HEK293 (cell line): ENCODE measurements around the gene METTL17.

Experiments used
- CTCF ChIA-PET: fragments of 350-600 bp; formaldehyde crosslinking; extraction: SDS; loops from one replicate; lab custom pipeline; 2021; ENCODE audit warnings: antibody characterized with exemption; lab: Yijun Ruan, JAX
- POLR2A ChIA-PET: fragments of 300-600 bp; formaldehyde crosslinking; extraction: SDS; loops from one replicate; lab custom pipeline; 2020; ENCODE audit warnings: antibody characterized with exemption, inconsistent platforms; lab: Yijun Ruan, JAX
- H3K27ac ChIP-seq: fragments of 200-500 bp; sonication (Bioruptor generic); 2 replicates; pipeline ENCODE4 v1.5.1; 2014; ENCODE audit warnings: low read depth, low read length, control low read depth, inconsistent platforms; ENCODE audit errors: extremely low read depth
- H3K36me3 ChIP-seq, 2 experiments: fragments of 200-500 bp in 1 of 2; sonication (Bioruptor generic) in 1 of 2; 1 replicate in 1 of 2; 2 replicates in 1 of 2; pipeline ENCODE4 v1.5.1; 2014 to 2017; ENCODE audit warnings: inconsistent platforms in 2 of 2, low read length in 2 of 2; ENCODE audit not compliant: control insufficient read depth in 2 of 2, insufficient read depth in 1 of 2
- H3K4me1 ChIP-seq: fragments of 200-500 bp; sonication (Bioruptor generic); 2 replicates; pipeline ENCODE4 v1.5.1; 2014; ENCODE audit warnings: mild to moderate bottlenecking, low read length, inconsistent platforms; ENCODE audit not compliant: control insufficient read depth, insufficient read depth
- H3K4me3 ChIP-seq: 2 replicates; pipeline ENCODE4 v1.5.1; 2011; ENCODE audit warnings: low read depth, mild to moderate bottlenecking, control low read depth, low read length, moderate library complexity
- H3K9me3 ChIP-seq: fragments of 200-500 bp; sonication (Bioruptor generic); 2 replicates; pipeline ENCODE4 v1.5.1; 2014; ENCODE audit warnings: low read depth, low read length, inconsistent platforms; ENCODE audit not compliant: control insufficient read depth, insufficient read depth
- HOXD13 ChIP-seq: sonication (generic); formaldehyde crosslinking; IDR thresholded peaks from 2 replicates; pipeline ENCODE4 v1.8.0; 2022; ENCODE audit warnings: missing genetic modification reagents, borderline replicate concordance
- SETDB1 ChIP-seq: IDR thresholded peaks from one replicate; pipeline ENCODE4 v1.6.1; 2017; ENCODE audit warnings: mild to moderate bottlenecking, low read length, moderate library complexity, mixed read lengths; ENCODE audit not compliant: insufficient read length
- ZNF221 ChIP-seq: fragments of 450-650 bp; formaldehyde crosslinking; IDR thresholded peaks from 2 replicates; pipeline ENCODE4 v1.5.1; 2017; ENCODE audit warnings: missing biosample characterization, missing genetic modification characterization, borderline replicate concordance
- ZNF530 ChIP-seq: fragments of 450-650 bp; formaldehyde crosslinking; IDR thresholded peaks from 2 replicates; pipeline ENCODE4 v1.5.1; 2016; ENCODE audit warnings: low read depth, missing biosample characterization, missing genetic modification characterization
- ZNF548 ChIP-seq: fragments of 450-650 bp; formaldehyde crosslinking; IDR thresholded peaks from 2 replicates; pipeline ENCODE4 v1.5.1; 2016; ENCODE audit warnings: missing biosample characterization, missing genetic modification characterization
- ZNF654 ChIP-seq: fragments of 450-650 bp; formaldehyde crosslinking; IDR thresholded peaks from 2 replicates; pipeline ENCODE4 v1.5.1; 2016; ENCODE audit warnings: low read depth, missing biosample characterization, missing genetic modification characterization
- ZNF704 ChIP-seq: fragments of 450-650 bp; formaldehyde crosslinking; IDR thresholded peaks from 2 replicates; pipeline ENCODE4 v1.5.1; 2016; ENCODE audit warnings: missing biosample characterization, missing genetic modification characterization
- ZNF830 ChIP-seq: fragments of 450-650 bp; IDR thresholded peaks from 2 replicates; pipeline ENCODE4 v1.5.0; 2018; ENCODE audit warnings: missing biosample characterization, missing genetic modification characterization, low read depth, mild to moderate bottlenecking, moderate library complexity
- ZSCAN23 ChIP-seq: fragments of 450-650 bp; formaldehyde crosslinking; IDR thresholded peaks from 2 replicates; pipeline ENCODE4 v1.5.1; 2016; ENCODE audit warnings: missing biosample characterization, missing genetic modification characterization
- TF ChIP-seq, protein P1 (sequence below): fragments of 450-650 bp; formaldehyde crosslinking; IDR thresholded peaks from 2 replicates; pipeline ENCODE4 v1.5.1; 2017; ENCODE audit warnings: missing biosample characterization, missing genetic modification characterization
- TF ChIP-seq, protein P2 (sequence below): fragments of 450-650 bp; formaldehyde crosslinking; IDR thresholded peaks from 2 replicates; pipeline ENCODE4 v1.5.1; 2017; ENCODE audit warnings: missing biosample characterization, missing genetic modification characterization
- TF ChIP-seq, protein P3 (sequence below): fragments of 450-650 bp; formaldehyde crosslinking; IDR thresholded peaks from 2 replicates; pipeline ENCODE4 v1.5.1; 2017; ENCODE audit warnings: missing biosample characterization, missing genetic modification characterization
- TF ChIP-seq, protein P4 (sequence below): fragments of 450-650 bp; formaldehyde crosslinking; IDR thresholded peaks from 2 replicates; pipeline ENCODE4 v1.5.1; 2016; ENCODE audit warnings: missing biosample characterization, missing genetic modification characterization, low read depth

METTL17 gene

DNA sequence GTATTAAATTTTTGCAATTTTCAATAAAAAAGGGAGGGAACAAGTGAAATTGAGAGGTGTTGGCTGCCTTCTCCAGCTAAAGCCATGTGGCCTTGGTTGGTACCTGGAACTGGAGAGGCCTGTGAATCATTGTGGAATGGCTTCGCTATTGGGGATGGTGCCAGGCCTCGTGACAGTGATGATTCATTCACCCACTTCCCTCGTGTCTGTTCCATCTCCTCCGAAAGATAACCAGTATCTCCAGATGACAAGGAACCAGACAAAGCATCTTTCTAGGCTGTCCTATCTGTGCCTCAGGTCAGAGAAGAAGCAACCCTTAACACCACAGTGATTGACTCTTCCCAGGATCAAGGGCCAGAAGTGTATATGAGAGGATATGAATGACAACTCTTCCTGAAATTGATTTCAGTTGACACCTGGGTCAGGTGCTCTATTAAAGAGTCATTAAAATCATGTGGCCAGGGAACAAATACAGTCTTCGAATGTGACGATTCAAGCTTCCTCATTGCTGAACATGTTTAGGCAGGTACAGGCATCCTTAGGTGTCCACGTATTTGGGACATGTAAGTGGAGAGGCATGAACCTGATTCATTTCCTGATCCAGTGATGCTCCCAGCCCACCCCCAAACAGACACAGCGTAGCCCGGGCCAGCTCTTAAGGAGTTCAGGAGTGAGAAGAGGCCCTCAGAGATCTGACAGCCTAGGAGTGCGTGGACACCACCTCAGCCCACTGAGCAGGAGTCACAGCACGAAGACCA lies 52.1 kb downstream of the METTL17 start, which contains the start of gene RNASE7:
Gene RNASE7, plus strand, starts transcription at position 687 of the 758 bp plus-strand sequence. CDS start 631 bp downstream, outside the sequence.
- CTCF ChIA-PET = interaction anchor here (0.6 to 7.0 kb wide), 7 partner anchors 10 to 351 kb away, joined by 3 to 206 read pairs (median 6); no protein-coding TSS in a partner anchor
- no peaks in the 10 kb centered on the region for H3K9me3 ChIP-seq
- H3K27ac ChIP-seq = no peak within 1 kb of the TSS
- H3K4me3 ChIP-seq = no peak within 1 kb of the TSS
- no peaks in the 10 kb centered on the region for H3K36me3 ChIP-seq
- TF ChIP-seq, protein P1, sequence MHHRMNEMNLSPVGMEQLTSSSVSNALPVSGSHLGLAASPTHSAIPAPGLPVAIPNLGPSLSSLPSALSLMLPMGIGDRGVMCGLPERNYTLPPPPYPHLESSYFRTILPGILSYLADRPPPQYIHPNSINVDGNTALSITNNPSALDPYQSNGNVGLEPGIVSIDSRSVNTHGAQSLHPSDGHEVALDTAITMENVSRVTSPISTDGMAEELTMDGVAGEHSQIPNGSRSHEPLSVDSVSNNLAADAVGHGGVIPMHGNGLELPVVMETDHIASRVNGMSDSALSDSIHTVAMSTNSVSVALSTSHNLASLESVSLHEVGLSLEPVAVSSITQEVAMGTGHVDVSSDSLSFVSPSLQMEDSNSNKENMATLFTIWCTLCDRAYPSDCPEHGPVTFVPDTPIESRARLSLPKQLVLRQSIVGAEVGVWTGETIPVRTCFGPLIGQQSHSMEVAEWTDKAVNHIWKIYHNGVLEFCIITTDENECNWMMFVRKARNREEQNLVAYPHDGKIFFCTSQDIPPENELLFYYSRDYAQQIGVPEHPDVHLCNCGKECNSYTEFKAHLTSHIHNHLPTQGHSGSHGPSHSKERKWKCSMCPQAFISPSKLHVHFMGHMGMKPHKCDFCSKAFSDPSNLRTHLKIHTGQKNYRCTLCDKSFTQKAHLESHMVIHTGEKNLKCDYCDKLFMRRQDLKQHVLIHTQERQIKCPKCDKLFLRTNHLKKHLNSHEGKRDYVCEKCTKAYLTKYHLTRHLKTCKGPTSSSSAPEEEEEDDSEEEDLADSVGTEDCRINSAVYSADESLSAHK (tag by site-specific recombination) = no peak
- TF ChIP-seq, all 188 proteins: peak for 0
- POLR2A ChIA-PET = no interaction called here
- H3K4me1 ChIP-seq = no peaks in the 10 kb centered on the region

DNA sequence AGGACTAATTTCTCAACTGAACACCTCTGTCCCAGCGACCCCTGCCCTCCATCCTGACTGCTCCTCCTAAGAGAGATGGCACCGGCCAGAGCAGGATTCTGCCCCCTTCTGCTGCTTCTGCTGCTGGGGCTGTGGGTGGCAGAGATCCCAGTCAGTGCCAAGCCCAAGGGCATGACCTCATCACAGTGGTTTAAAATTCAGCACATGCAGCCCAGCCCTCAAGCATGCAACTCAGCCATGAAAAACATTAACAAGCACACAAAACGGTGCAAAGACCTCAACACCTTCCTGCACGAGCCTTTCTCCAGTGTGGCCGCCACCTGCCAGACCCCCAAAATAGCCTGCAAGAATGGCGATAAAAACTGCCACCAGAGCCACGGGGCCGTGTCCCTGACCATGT lies 53.1 kb downstream of the METTL17 start:
- Histone ChIP-seq H3K4me3 (no peak overlapping the region), H3K36me3 (no peaks in the 10 kb centered on the region), H3K9me3 (no peaks in the 10 kb centered on the region), H3K27ac (no peak overlapping the region), H3K4me1 (no peaks in the 10 kb centered on the region)
- CTCF ChIA-PET = interaction anchor here (0.7 to 7.0 kb wide), 7 partner anchors 10 to 333 kb away, joined by 3 to 206 read pairs (median 6); no protein-coding TSS in a partner anchor
- TF ChIP-seq, protein P2, sequence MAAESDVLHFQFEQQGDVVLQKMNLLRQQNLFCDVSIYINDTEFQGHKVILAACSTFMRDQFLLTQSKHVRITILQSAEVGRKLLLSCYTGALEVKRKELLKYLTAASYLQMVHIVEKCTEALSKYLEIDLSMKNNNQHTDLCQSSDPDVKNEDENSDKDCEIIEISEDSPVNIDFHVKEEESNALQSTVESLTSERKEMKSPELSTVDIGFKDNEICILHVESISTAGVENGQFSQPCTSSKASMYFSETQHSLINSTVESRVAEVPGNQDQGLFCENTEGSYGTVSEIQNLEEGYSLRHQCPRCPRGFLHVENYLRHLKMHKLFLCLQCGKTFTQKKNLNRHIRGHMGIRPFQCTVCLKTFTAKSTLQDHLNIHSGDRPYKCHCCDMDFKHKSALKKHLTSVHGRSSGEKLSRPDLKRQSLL (tag by site-specific recombination) = no peak
- TF ChIP-seq ZNF221 = no peak
- TF ChIP-seq, protein P3, sequence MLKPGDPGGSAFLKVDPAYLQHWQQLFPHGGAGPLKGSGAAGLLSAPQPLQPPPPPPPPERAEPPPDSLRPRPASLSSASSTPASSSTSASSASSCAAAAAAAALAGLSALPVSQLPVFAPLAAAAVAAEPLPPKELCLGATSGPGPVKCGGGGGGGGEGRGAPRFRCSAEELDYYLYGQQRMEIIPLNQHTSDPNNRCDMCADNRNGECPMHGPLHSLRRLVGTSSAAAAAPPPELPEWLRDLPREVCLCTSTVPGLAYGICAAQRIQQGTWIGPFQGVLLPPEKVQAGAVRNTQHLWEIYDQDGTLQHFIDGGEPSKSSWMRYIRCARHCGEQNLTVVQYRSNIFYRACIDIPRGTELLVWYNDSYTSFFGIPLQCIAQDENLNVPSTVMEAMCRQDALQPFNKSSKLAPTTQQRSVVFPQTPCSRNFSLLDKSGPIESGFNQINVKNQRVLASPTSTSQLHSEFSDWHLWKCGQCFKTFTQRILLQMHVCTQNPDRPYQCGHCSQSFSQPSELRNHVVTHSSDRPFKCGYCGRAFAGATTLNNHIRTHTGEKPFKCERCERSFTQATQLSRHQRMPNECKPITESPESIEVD (tag by site-specific recombination) = no peak
- TF ChIP-seq ZNF530 = no peak
- TF ChIP-seq ZNF830 (tag by site-specific recombination) = no peak
- TF ChIP-seq, protein P4, sequence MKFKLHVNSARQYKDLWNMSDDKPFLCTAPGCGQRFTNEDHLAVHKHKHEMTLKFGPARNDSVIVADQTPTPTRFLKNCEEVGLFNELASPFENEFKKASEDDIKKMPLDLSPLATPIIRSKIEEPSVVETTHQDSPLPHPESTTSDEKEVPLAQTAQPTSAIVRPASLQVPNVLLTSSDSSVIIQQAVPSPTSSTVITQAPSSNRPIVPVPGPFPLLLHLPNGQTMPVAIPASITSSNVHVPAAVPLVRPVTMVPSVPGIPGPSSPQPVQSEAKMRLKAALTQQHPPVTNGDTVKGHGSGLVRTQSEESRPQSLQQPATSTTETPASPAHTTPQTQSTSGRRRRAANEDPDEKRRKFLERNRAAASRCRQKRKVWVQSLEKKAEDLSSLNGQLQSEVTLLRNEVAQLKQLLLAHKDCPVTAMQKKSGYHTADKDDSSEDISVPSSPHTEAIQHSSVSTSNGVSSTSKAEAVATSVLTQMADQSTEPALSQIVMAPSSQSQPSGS (tag by site-specific recombination) = 0 out of 2 replicates have a peak, but pooled peaks have one; percentile 5
- TF ChIP-seq ZSCAN23 (tag by site-specific recombination) = no peak
- POLR2A ChIA-PET = no interaction called here

DNA sequence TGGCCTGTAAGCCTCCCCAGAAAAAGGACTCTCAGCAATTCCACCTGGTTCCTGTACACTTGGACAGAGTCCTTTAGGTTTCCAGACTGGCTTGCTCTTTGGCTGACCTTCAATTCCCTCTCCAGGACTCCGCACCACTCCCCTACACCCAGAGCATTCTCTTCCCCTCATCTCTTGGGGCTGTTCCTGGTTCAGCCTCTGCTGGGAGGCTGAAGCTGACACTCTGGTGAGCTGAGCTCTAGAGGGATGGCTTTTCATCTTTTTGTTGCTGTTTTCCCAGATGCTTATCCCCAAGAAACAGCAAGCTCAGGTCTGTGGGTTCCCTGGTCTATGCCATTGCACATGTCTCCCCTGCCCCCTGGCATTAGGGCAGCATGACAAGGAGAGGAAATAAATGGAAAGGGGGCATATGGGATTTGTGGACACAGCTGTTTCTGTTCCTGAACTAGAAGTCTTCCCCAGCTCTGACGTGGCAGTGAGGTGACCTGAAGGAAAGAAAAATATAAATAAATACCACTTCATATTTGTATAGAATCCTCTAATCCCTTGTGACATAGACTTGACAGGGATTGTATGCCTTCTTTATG lies 53.7 kb downstream of the METTL17 start:
- Histone ChIP-seq H3K27ac (no peak overlapping the region), H3K36me3 (no peaks in the 10 kb centered on the region), H3K4me3 (no peak overlapping the region), H3K4me1 (no peaks in the 10 kb centered on the region), H3K9me3 (no peaks in the 10 kb centered on the region)
- TF ChIP-seq ZNF654 (tag by site-specific recombination) (no peak), SETDB1 (no peak), ZNF704 (tag by site-specific recombination) (no peak), HOXD13 (CRISPR knock-in tag) (no peak), ZNF548 (tag by site-specific recombination) (no peak)
- CTCF ChIA-PET = interaction anchor here (0.6 to 7.0 kb wide), 11 partner anchors 10 to 220 kb away, joined by 3 to 206 read pairs (median 4); partner anchors contain the start of gene TMEM253
- POLR2A ChIA-PET = no interaction called here
